Fibroblast of skin of left biceps (primary cell): ENCODE measurements around the gene ADGRF1.
"Not testable (repeated sequence)": the region's sequence is repeated elsewhere in the genome, so short reads cannot be mapped to it uniquely, and the experiment has no call there.

Experiments
- DNase-seq, 2 experiments: peaks; one replicate each; pipeline ENCODE4 v3.0.0-alpha.2; 2013; ENCODE audit warnings: low read depth in 2 of 2

ADGRF1 gene

GRCh38 chr6:47061309-47062300 lies 19.5 kb upstream of the ADGRF1 start:
- DNase-seq, result no peak

- no peak for DNase-seq
Measured at GRCh38 chr6:47059216-47059885, 17.2 kb upstream of the ADGRF1 start.

- no peak for DNase-seq
Measured at GRCh38 chr6:47057830-47058540, 15.9 kb upstream of the ADGRF1 start.

- DNase-seq, result no peak
Measured at GRCh38 chr6:47056832-47057231, 14.7 kb upstream of the ADGRF1 start.

- not testable (repeated sequence) for DNase-seq
Measured at GRCh38 chr6:47054302-47054701, 12.2 kb upstream of the ADGRF1 start.

GRCh38 chr6:47048638-47049037 lies 6.5 kb upstream of the ADGRF1 start:
- DNase-seq, result no peak

GRCh38 chr6:47047479-47048407 lies 5.6 kb upstream of the ADGRF1 start:
- peak; percentile 21 to 24 for DNase-seq

- DNase-seq, result no peak
Measured at GRCh38 chr6:47047097-47047478, 5.0 kb upstream of the ADGRF1 start.

GRCh38 chr6:47044397-47044796 lies 2.3 kb upstream of the ADGRF1 start:
- no peak for DNase-seq

- DNase-seq, result no peak
Measured at GRCh38 chr6:47043286-47043685, 1.2 kb upstream of the ADGRF1 start.

GRCh38 chr6:47041741-47042140 lies 391 bp downstream of the ADGRF1 start:
- DNase-seq, result no peak

GRCh38 chr6:47034926-47035325 lies 7.2 kb downstream of the ADGRF1 start:
- peak; percentile 15 to 20 for DNase-seq

- DNase-seq, result no peak
Measured at GRCh38 chr6:47034421-47034820, 7.7 kb downstream of the ADGRF1 start.

- no peak for DNase-seq
Measured at GRCh38 chr6:47032974-47033765, 9.0 kb downstream of the ADGRF1 start.

- DNase-seq, result no peak
Measured at GRCh38 chr6:47031656-47032055, 10.5 kb downstream of the ADGRF1 start.

GRCh38 chr6:47029865-47030561 lies 12.1 kb downstream of the ADGRF1 start:
- DNase-seq, result no peak

- no peak for DNase-seq
Measured at GRCh38 chr6:47028835-47029360, 13.2 kb downstream of the ADGRF1 start.

GRCh38 chr6:47027315-47027714 lies 14.8 kb downstream of the ADGRF1 start:
- no peak for DNase-seq

- DNase-seq, result no peak
Measured at GRCh38 chr6:47026679-47027078, 15.5 kb downstream of the ADGRF1 start.
